Renal cortical epithelial cell (primary cell): Measurements from ENCODE around the gene CWF19L1. TPM values are rescaled to one million over a fixed set of nuclear protein-coding genes. Genes with fewer than 3 reads are reported as not detected.

Source experiments
- DNase-seq: peaks from one replicate; pipeline ENCODE4 v3.0.0-alpha.2; 2011; ENCODE audit warnings: low read depth
- total RNA-seq: library from RNA; depleted of rRNA; stranded (reverse); fragments of >200 nt; gene quantifications from 2 replicates; pipeline ENCODE4 v1.2.3, GENCODE V29; 2014

CWF19L1 gene
- total RNA-seq, 1 donor from 2014 or later: 21.9 TPM

- no peak for DNase-seq
Measured at GRCh38 chr10:100182908-100183307, 84.5 kb downstream of the CWF19L1 start.

Other genes with a start within 250 kb of the CWF19L1 start
- gene CPN1, start 185.8 kb downstream of the CWF19L1 start, total RNA-seq: not detected in 2 replicates
- gene ERLIN1, start 81.6 kb downstream of the CWF19L1 start, total RNA-seq: 18.4 and 54.2 TPM in 2 replicates
- gene CHUK, start 38.0 kb downstream of the CWF19L1 start, total RNA-seq: 33.3 and 36.5 TPM in 2 replicates
- gene BLOC1S2, start 19.0 kb upstream of the CWF19L1 start, total RNA-seq: 63.9 and 82.7 TPM in 2 replicates
- gene PKD2L1, start 62.6 kb upstream of the CWF19L1 start, total RNA-seq: not detected in 2 replicates
- 44.7 and 189 TPM in 2 replicates for gene SCD, start 79.6 kb upstream of the CWF19L1 start, total RNA-seq
- gene WNT8B, start 195.4 kb upstream of the CWF19L1 start, total RNA-seq: not detected in 2 replicates